LoVo (cell line): ENCODE data around the gene TLR10.
"Not testable (repeated sequence)": the region's sequence is repeated elsewhere in the genome, so short reads cannot be mapped to it uniquely, and the experiment has no call there.

Experiments
- DNase-seq: peaks from one replicate; pipeline ENCODE4 v3.0.0-alpha.2; 2016; ENCODE audit warnings: low spot score

The TLR10 gene

DNA sequence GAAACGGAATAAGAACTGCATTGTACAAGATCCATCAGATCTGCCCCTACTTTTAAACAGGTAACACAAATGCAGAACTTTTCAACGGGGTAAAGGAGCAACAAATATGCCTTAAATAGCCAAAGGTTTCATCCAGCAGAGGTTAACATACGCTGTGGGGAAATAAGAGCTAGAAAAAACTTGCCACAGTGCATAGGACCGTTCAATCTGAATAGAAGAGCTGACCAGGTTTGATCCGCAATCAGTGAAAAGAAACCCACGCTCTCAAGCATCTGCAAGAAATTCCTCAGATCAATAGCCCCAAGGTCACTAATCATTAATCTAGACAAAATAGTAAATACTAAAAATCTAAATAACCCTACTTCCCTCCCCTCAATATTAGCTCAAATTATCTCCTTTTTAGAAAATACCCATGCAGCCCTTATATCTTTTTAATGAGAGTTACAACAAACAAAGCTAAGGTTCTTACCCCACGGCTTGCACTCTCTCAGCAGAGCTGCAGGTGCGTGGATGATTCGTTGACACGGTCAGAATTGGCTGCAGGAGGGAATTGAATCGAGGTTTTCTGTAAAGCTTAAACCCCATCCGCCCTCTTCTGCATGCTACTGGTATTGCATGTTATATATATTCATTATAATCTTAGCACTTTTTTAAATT lies at the start of gene TLR10:
TSS of gene TLR10 (minus strand) at position 539 of the 657 bp plus-strand sequence. CDS start 7,400 bp downstream, outside the sequence.
- peak; percentile 54 for DNase-seq

DNA sequence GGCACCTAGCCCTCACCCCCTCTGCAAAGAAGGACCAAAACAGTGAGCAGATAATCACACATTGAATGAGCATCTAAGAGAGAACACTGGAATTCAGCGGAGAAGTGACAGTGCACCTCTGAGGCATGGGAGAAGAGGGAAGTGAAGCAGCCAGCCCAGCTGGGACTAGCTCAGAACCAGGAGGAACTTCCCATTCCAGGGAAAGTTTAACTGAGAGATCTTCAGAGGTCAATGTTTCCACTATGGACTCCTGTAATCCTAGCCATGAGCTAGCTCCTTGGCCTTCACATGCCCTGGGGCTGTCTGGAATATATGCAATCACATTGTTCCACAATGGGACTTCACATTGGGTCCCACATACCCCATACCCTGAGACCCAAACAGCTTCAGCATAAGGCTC lies 49.4 kb upstream of the TLR10 start:
- DNase-seq, result no peak

DNA sequence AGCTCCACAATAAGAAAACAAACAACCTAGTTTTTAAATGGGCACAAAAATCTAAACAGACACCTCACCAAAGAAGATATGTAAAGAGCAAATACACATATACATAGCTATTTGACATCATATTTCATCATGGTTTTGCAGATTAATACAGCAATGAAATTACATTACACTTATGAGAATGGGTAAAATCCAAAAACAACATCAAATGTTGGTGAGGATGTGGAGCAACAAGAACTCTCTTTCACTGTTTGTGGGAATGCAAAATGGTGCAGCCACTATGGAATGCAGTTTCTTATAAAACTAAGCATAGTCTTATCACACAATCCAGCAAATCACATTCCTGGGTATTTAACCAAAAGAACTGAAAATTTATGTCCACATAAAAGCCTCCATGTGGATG lies 48.9 kb upstream of the TLR10 start:
- no peak for DNase-seq

DNA sequence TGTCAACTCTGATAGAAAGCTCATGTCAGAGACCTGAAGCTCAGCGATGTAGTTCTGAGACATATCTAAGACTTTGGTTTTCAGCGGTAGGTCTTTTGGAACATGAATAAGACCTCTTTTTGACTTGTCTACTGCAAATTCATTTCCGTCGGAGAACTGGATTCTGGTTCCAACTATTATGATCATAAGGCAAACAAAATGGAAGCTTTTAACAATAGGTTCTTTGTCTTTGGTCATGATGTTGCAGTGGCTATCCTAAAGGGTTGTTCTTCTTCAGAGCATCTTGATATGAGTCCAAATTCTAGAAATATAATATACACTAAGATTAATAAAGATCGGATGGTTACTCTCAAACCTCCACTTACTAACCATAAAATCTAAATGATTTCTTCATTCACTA lies 46.4 kb upstream of the TLR10 start:
- no peak for DNase-seq

DNA sequence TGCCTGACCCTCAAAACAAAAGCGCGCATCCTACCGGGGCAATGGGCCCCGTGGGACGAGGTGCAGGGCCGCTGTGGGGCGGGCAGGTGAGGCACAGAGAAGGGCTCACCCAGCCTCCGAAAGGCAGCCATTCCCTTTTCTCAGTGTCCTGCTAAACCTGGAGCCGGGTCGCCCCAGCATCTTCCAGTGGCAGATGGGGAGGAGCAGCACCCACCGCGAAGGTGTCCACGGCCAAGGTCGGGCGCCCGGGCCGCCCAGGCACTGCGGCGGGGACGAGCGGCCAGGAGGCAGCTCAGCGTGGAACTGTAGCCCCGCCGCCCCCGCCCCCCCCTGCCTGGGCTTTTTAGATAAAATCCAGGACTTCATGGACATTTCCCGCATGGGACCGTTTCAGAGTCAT lies 41.0 kb upstream of the TLR10 start:
- no peak for DNase-seq

DNA sequence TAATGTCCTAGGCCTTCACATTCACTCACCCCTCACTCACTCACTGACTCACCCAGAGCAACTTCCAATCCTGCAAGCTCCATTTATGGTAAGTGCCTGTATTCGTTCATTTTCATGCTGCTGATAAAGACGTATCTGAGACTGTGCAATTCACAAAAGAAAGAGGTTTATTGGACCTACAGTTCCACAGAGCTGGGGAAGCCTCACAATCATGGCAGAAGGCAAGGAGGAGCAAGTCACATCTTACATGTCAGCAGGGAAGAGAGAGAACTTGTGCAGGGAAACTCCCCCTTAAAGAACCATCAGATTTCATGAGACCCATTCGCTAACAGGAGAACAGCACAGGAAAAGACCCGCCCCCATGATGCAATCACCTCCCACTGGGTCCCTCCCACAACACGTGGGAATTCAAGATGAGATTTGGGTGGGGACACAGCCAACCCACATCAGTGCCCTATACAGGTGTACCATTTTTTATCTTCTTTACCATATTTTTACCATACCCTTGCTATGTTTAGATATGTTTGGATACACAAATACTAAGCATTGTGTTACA lies 40.0 kb upstream of the TLR10 start:
- DNase-seq, result no peak

DNA sequence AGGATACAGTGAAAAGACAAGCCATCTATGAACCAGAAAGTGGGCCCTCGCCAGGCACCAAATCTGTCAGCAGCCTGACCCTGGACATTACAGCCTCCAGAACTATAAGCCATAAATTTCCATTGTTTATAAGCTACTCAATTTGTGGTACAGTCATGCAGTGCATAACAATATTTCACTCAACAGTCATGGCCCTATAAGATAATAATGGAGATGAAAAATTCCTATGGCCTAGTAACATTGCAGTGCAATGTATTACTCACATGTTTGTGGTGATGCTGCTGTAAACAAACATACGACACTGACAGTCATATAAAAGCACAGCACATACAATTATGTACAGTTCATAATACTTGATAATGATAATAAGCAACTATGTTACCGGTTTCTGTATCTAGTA lies 38.9 kb upstream of the TLR10 start:
- DNase-seq, result no peak

DNA sequence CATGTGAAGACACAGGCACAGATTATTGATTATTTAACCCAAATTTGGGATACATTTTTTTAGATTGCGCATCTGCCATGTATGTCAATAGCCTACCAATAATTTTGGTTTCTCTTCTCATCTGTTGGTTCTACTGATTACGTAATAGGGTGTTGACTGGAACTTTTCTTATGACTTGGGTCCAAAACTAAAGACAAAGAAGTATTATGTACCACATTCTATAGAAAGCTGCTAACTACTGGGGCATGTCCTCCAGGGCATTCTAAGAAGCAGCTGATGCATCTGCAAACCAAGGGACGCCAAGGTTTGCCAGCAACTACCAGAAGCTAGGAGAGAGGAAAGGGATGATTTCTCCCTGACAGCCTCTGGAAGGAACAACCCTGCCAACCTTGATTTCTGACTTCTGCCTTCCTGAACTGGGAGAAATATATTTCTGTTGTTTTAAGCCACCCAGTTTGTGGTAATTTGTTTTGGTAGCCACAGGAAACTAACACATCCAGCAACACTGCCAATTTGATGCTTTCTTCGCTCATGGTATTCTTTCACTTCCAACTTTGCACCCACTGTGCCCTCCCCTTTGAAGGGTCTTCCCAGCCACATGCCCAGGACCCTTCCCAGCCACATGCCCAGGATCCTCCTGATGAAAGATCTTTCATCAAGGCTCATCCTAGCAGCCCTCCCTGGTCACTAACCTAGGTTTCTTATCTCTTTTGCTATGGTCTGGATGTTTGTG lies 37.7 kb upstream of the TLR10 start:
- DNase-seq, result no peak

DNA sequence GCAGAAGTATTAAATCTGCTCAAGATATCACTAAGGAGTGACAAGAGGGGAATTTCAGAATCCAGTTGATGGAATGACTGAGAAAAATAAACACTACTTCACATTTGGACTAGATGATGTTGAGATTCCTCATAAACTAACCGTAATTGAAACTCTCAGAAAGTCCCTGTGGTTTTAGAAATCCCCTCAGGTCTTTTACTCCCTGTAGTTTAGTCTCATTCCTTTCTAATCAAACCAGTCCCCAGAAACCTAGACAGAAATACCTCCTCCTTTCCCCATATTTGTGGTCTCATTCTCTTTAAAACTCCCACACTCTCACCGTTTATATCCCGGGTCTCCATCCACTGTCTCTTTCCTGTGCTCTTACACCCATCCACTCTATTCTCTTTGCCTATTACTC lies 36.8 kb upstream of the TLR10 start:
- no peak for DNase-seq

DNA sequence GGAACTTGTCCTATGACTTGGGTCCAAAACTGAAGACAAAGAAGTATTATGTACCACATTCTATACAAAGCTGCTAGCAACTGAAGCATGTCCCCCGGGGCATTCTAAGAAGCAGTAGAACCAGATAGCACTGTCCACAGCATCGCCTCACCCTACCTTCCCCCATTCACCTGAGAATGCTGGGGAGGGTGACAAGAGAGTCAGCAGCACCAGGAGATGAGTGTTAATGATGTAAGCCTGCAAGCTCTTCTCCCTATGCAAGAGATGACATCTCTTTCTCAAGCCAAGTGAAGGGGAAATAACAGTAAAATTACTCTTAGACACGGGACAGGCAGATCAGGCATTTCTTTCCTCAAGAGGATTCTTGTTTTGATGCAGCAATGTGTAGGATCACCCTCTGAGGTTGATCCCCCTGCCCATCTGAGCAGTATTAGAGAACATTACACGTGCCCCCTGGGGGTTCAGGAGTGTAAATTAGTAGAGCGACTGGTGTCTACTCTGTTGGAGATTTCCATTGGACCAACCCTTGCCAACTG lies 35.7 kb upstream of the TLR10 start:
- DNase-seq, result no peak

- DNase-seq, result no peak
Measured at GRCh38 chr4:38815885-38816782, 33.3 kb upstream of the TLR10 start.

GRCh38 chr4:38814386-38814785 lies 31.6 kb upstream of the TLR10 start:
- no peak for DNase-seq

GRCh38 chr4:38811297-38811696 lies 28.5 kb upstream of the TLR10 start:
- DNase-seq, result no peak

DNA sequence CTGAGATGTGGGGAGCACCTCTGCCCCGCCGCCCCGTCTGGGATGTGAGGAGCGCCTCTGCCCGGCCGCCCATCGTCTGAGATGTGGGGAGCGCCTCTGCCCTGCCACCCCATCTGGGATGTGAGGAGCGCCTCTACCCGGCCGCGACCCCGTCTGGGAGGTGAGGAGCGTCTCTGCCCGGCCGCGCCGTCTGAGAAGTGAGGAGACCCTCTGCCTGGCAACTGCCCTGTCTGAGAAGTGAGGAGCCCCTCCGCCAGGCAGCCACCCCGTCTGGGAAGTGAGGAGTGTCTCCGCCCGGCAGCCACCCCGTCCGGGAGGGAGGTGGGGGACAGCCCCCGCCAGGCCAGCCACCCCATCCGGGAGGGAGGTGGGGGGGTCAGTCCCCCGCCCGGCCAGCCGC lies 24.7 kb upstream of the TLR10 start:
- not testable (repeated sequence) for DNase-seq

DNA sequence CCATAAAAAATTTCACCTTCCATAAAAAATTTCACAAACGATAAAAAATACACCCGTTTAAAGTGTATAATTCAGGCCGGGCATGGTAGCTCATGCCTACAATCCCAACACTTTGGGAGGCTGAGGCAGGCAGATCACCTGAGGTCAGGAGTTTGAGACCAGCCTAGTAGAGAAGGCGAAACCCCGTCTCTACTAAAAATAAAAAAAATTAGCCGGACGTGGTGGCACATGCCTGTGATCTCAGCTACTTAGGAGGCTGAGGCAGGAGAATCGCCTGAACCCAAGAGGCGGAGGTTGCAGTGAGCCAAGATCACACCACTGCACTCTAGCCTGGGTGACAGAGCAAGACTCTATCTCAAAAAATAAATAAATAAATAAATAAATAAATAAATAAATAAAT lies 23.5 kb upstream of the TLR10 start:
- not testable (repeated sequence) for DNase-seq

GRCh38 chr4:38805530-38806145 lies 22.8 kb upstream of the TLR10 start:
- no peak for DNase-seq

GRCh38 chr4:38804654-38805295 lies 22.0 kb upstream of the TLR10 start, which contains the start of gene TLR1:
Gene TLR1 (minus strand): TSS chr4:38804791. CDS start chr4:38798831, 5,960 bp downstream.
- peak; percentile 50 for DNase-seq

GRCh38 chr4:38803833-38804653 lies 21.3 kb upstream of the TLR10 start:
- DNase-seq, result no peak

DNA sequence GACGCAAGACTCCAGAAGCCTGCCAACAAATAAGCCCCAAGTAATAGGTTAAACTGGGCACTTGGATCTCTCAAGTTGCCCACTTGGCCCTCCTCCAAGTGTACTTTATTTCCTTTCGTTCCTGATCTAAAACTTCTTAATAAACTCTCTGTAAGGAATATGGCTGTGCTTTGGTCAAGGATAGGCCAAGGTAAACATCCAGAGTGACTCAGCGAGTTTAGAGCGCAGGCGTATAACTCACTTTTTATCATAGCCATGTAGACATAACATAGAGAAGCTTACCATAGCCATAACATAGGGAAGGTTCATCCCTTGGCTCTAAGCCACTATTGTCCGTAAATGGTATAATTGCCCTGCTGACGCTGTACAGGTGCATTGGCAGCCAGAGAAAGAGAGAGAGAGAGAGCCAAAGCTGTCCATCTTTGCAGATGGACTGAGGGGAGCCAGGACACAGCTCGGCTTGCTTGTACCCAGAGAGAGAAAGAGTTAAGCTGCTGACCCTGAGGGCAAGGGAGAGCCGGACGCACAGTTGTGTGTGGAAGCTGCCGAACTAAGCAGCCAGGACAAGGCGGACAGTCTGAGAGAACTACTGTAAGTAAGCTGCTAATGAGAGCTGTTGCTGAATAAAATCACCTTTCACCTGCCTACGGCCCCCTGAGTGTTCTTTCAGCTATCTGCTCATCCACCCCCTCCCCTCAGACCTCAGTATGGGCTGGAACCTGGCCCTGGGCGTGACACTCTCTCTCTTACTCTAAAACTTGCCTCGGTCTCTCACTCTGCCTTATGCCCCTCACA lies 20.0 kb upstream of the TLR10 start:
- no peak for DNase-seq
